GM21529 (cell line): ENCODE data around the gene TLCD3B.
A peak's percentile ranks its signal among the peaks of the same experiment; 100 is the strongest.

Experiments
- ATAC-seq: cut with Tn5 transposase; IDR thresholded peaks from one replicate; pipeline ENCODE4 v1.9.1; 2021; ENCODE audit not compliant: unreplicated experiment

Gene TLCD3B

GRCh38 chr16:30030841-30031413, at the start of gene TLCD3B:
TLCD3B (minus strand) TSS chr16:30031271; CDS start chr16:30030527, 744 bp downstream.
- no peak for ATAC-seq

DNA sequence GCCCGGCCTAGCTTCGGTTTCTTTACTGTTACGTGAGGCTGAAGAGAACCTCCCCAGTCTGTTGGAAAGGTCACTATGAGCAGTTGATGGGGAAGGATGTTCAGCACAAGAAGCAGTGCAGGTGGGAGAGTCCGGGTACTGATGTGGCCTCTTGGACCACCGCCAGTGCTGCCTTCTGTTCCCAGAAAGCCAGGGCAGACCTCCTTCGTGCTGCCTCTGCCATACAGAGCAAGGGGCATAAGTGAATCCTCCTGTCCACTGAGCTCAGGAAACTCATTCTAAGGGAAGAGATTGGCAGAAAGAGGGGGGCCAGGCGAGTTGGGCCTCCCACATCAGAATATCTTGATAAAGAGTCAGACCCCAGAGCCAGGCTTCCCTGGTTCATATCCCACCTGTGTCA, 48.4 kb upstream of the TLCD3B start:
- ATAC-seq = no peak

DNA sequence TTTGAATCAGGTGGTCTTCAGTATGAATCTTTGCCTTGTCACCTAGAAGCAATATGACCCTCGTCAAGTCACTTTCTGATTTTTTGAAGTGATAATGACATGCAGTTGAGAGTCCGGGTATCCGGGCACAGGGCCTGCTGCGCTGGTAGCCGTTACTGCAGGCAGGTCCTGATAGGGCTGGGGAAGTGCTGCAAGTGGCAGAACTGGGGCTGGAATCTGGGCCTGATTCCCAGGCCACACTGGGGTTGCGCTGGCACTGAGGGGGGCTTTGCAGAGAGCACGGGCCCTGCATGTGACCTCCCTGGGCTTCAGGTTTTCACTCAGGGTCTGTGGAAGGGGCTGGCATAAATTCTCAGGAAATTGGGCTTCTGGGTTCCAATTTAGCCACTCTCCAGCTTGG, 47.7 kb upstream of the TLCD3B start:
- ATAC-seq = no peak

GRCh38 chr16:30077656-30078055, 46.6 kb upstream of the TLCD3B start:
- no peak for ATAC-seq

GRCh38 chr16:30076276-30076791, 45.3 kb upstream of the TLCD3B start:
- ATAC-seq = no peak

DNA sequence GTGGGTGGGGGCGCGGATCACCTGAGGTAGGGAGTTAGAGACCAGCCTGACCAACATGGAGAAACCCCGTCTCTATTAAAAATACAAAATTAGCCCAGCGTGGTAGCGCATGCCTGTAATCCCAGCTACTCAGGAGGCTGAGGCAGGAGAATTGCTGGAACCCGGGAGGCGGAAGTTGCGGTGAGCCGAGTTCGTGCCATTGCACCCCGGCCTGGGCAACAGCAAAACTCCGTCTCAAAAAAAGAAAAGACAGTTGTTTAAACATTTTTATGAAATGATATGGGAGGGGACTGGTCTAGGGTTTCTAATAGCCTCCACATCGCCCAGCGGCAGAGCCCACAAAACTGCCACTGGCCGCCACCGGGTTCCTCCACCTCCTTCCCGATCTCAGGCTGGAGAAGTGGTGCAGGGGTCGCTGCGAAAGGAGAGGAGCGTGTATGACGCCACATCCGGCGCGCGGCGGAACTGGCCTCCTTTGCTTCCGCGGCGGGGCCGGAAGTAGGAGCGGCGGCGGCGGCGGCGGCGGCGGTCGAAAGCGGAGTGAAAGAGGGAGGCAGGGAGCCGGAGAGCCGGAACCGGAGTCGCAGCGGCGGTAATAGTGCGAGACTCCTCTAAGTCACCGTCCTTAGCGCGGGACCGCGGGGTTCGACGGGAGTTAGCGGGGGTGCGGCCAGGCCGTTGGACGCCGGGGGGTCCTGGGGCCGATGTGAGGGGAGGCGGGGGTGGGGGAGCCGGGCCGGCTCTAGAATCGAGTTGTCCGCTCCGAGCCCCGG, 44.6 kb upstream of the TLCD3B start, which contains the start of gene PPP4C:
PPP4C (plus strand) TSS at position 492 of the 773 bp plus-strand sequence. CDS start 384 bp downstream, outside the sequence.
- peak; percentile 83 for ATAC-seq

GRCh38 chr16:30070490-30070889, 39.4 kb upstream of the TLCD3B start:
- no peak for ATAC-seq

GRCh38 chr16:30069611-30070462, 38.8 kb upstream of the TLCD3B start:
- ATAC-seq = no peak

- ATAC-seq = no peak
These were observed 37.9 kb upstream of the TLCD3B start for GRCh38 chr16:30068750-30069610.

- no peak for ATAC-seq
These were observed 37.3 kb upstream of the TLCD3B start for GRCh38 chr16:30068333-30068732.

- no peak for ATAC-seq
These were observed 36.5 kb upstream of the TLCD3B start for GRCh38 chr16:30067584-30067916.

GRCh38 chr16:30066761-30067583, 35.9 kb upstream of the TLCD3B start:
- no peak for ATAC-seq

- ATAC-seq = peak; percentile 3
These were observed 35.1 kb upstream of the TLCD3B start for GRCh38 chr16:30065943-30066760.

GRCh38 chr16:30065102-30065942, 34.3 kb upstream of the TLCD3B start, which contains the start of gene ALDOA:
ALDOA (plus strand) TSS chr16:30065760; CDS start chr16:30066898, 1,138 bp downstream.
- peak; percentile 79 for ATAC-seq

GRCh38 chr16:30064729-30065101, 33.6 kb upstream of the TLCD3B start:
- no peak for ATAC-seq

DNA sequence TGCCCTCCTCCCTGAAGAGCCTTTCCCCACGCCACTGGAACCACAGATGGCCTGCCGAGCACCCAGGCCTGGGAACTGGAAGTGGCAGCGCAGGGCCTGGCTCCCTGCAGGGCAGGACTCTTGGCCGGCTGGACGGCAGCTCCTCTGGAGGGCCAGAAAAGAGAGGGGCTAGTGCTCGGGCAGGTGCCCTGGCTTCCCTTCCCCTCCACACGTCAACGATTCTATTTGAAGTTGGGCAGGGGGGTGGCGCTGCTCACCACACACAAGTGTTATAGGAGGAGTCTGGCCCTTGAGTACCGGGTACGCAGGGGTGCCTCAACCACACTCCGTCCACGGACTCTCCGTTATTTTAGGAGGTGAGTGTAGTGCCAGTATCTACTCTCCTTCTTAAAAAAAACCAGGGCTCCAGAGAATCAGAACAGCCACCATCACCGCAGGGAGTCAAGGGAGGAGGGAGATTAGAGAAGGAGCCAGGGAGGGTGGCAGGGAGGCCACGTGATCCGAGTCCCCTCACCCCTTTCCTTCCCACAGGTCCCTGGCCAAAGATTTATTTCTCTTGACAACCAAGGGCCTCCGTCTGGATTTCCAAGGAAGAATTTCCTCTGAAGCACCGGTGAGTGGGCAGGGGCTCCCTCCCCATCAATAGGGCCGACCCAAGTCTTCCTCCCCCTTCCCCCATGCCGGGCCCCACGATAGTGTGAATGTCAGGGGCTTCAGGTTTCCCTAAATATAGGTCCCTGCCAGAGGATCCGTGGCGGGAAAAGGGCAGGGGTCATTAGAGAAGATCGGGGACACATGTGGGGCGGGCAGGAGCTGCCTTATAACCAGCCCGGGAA, 33.0 kb upstream of the TLCD3B start:
- peak; percentile 40 for ATAC-seq

DNA sequence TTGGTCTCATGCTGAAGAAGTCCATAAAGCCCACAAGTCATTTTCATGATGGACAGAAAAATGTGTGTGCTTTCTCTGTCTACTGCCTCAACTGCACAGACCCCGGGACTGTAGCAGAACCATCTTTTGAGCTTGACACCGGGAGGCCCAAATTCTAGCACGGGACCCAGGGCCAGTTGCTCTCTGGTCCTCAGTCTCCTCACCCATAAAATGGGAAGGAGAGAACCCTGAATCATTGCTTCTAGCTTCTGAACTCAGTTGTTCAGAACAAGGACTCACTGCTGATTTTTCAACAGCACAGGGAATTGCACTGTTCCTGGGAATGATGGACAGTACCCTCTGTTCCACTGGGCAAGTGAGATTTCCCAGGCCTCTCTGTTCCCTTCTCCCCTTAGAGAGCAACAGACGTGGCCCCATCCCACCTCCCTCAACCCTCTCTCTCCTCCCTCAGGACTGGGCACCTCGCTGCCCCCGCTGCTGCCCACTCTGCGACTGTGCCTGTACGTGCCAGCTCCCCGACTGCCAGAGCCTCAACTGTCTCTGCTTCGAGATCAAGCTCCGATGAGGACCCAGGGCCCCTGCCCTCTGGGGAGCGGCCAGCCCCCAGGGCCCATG, 32.3 kb upstream of the TLCD3B start:
- ATAC-seq = no peak
